HEK293 (cell line): ENCODE measurements around the gene TMEM9B.

ENCODE experiments used
- CTCF ChIA-PET: fragments of 350-600 bp; formaldehyde crosslinking; extraction: SDS; loops from one replicate; lab custom pipeline; 2021; ENCODE audit warnings: antibody characterized with exemption; lab: Yijun Ruan, JAX
- POLR2A ChIA-PET: fragments of 300-600 bp; formaldehyde crosslinking; extraction: SDS; loops from one replicate; lab custom pipeline; 2020; ENCODE audit warnings: antibody characterized with exemption, inconsistent platforms; lab: Yijun Ruan, JAX
- H3K27ac ChIP-seq: fragments of 200-500 bp; sonication (Bioruptor generic); 2 replicates; pipeline ENCODE4 v1.5.1; 2014; ENCODE audit warnings: low read depth, low read length, control low read depth, inconsistent platforms; ENCODE audit errors: extremely low read depth
- H3K36me3 ChIP-seq, 2 experiments: fragments of 200-500 bp in 1 of 2; sonication (Bioruptor generic) in 1 of 2; 1 replicate in 1 of 2; 2 replicates in 1 of 2; pipeline ENCODE4 v1.5.1; 2014 to 2017; ENCODE audit warnings: inconsistent platforms in 2 of 2, low read length in 2 of 2; ENCODE audit not compliant: control insufficient read depth in 2 of 2, insufficient read depth in 1 of 2
- H3K4me1 ChIP-seq: fragments of 200-500 bp; sonication (Bioruptor generic); 2 replicates; pipeline ENCODE4 v1.5.1; 2014; ENCODE audit warnings: mild to moderate bottlenecking, low read length, inconsistent platforms; ENCODE audit not compliant: control insufficient read depth, insufficient read depth
- H3K4me3 ChIP-seq: 2 replicates; pipeline ENCODE4 v1.5.1; 2011; ENCODE audit warnings: low read depth, mild to moderate bottlenecking, control low read depth, low read length, moderate library complexity
- H3K9me3 ChIP-seq: fragments of 200-500 bp; sonication (Bioruptor generic); 2 replicates; pipeline ENCODE4 v1.5.1; 2014; ENCODE audit warnings: low read depth, low read length, inconsistent platforms; ENCODE audit not compliant: control insufficient read depth, insufficient read depth
- FEZF1 ChIP-seq: fragments of 450-650 bp; formaldehyde crosslinking; IDR thresholded peaks from 2 replicates; pipeline ENCODE4 v1.5.1; 2016; ENCODE audit warnings: missing biosample characterization, missing genetic modification characterization
- MEIS1 ChIP-seq: sonication (generic); formaldehyde crosslinking; IDR thresholded peaks from 2 replicates; pipeline ENCODE4 v1.8.1; 2022; ENCODE audit warnings: missing genetic modification reagents, mild to moderate bottlenecking, borderline replicate concordance
- MYNN ChIP-seq: fragments of 450-650 bp; formaldehyde crosslinking; IDR thresholded peaks from 2 replicates; pipeline ENCODE4 v1.5.1; 2016; ENCODE audit warnings: missing biosample characterization, missing genetic modification characterization, borderline replicate concordance
- MZF1 ChIP-seq: fragments of 450-650 bp; formaldehyde crosslinking; IDR thresholded peaks from 2 replicates; pipeline ENCODE4 v1.5.1; 2017; ENCODE audit warnings: missing biosample characterization, missing genetic modification characterization, borderline replicate concordance
- PRDM1 ChIP-seq: fragments of 450-650 bp; formaldehyde crosslinking; IDR thresholded peaks from 2 replicates; pipeline ENCODE4; 2016; ENCODE audit warnings: missing biosample characterization, missing genetic modification characterization
- REPIN1 ChIP-seq: fragments of 450-650 bp; formaldehyde crosslinking; IDR thresholded peaks from 2 replicates; pipeline ENCODE4 v1.5.1; 2017; ENCODE audit warnings: missing biosample characterization, missing genetic modification characterization, low read depth
- SCRT1 ChIP-seq: fragments of 450-650 bp; formaldehyde crosslinking; IDR thresholded peaks from 2 replicates; pipeline ENCODE4 v1.5.1; 2016; ENCODE audit warnings: missing biosample characterization, missing genetic modification characterization, borderline replicate concordance
- ZFP3 ChIP-seq: fragments of 450-650 bp; formaldehyde crosslinking; IDR thresholded peaks from 2 replicates; pipeline ENCODE4 v1.5.1; 2016; ENCODE audit warnings: low read depth, missing biosample characterization, missing genetic modification characterization
- ZFP69B ChIP-seq: fragments of 450-650 bp; formaldehyde crosslinking; IDR thresholded peaks from 2 replicates; pipeline ENCODE4 v1.5.1; 2016; ENCODE audit warnings: missing biosample characterization, missing genetic modification characterization
- ZNF292 ChIP-seq: fragments of 450-650 bp; formaldehyde crosslinking; IDR thresholded peaks from 2 replicates; pipeline ENCODE4 v1.5.1; 2016; ENCODE audit warnings: low read depth, missing biosample characterization, missing genetic modification characterization, borderline replicate concordance
- ZNF341 ChIP-seq: fragments of 450-650 bp; formaldehyde crosslinking; IDR thresholded peaks from 2 replicates; pipeline ENCODE4; 2016; ENCODE audit warnings: low read depth, missing biosample characterization, missing genetic modification characterization
- ZNF37A ChIP-seq: fragments of 450-650 bp; IDR thresholded peaks from 2 replicates; pipeline ENCODE4 v1.5.1; 2018; ENCODE audit warnings: missing biosample characterization, missing genetic modification characterization
- ZNF404 ChIP-seq: fragments of 450-650 bp; formaldehyde crosslinking; IDR thresholded peaks from 2 replicates; pipeline ENCODE4 v1.5.1; 2017; ENCODE audit warnings: missing biosample characterization, missing genetic modification characterization
- ZNF548 ChIP-seq: fragments of 450-650 bp; formaldehyde crosslinking; IDR thresholded peaks from 2 replicates; pipeline ENCODE4 v1.5.1; 2016; ENCODE audit warnings: missing biosample characterization, missing genetic modification characterization
- ZNF610 ChIP-seq: fragments of 450-650 bp; formaldehyde crosslinking; IDR thresholded peaks from 2 replicates; pipeline ENCODE4 v1.5.1; 2016; ENCODE audit warnings: missing biosample characterization, missing genetic modification characterization, borderline replicate concordance
- ZNF670 ChIP-seq: fragments of 450-650 bp; formaldehyde crosslinking; IDR thresholded peaks from 2 replicates; pipeline ENCODE4 v1.5.1; 2016; ENCODE audit warnings: missing biosample characterization, missing genetic modification characterization, low read depth
- TF ChIP-seq, protein P1 (sequence below): fragments of 450-650 bp; formaldehyde crosslinking; IDR thresholded peaks from 2 replicates; pipeline ENCODE4 v1.5.1; 2017; ENCODE audit warnings: missing biosample characterization, missing genetic modification characterization
- TF ChIP-seq, protein P2 (sequence below): fragments of 450-650 bp; formaldehyde crosslinking; IDR thresholded peaks from 2 replicates; pipeline ENCODE4 v1.5.1; 2016; ENCODE audit warnings: missing biosample characterization, missing genetic modification characterization
- TF ChIP-seq, protein P3 (sequence below): fragments of 450-650 bp; formaldehyde crosslinking; IDR thresholded peaks from 2 replicates; pipeline ENCODE4 v1.5.1; 2016; ENCODE audit warnings: missing biosample characterization, missing genetic modification characterization
- TF ChIP-seq, protein P4 (sequence below): fragments of 450-650 bp; formaldehyde crosslinking; IDR thresholded peaks from 2 replicates; pipeline ENCODE4 v1.5.1; 2016; ENCODE audit warnings: missing biosample characterization, missing genetic modification characterization
- TF ChIP-seq, protein P5 (sequence below): fragments of 450-650 bp; formaldehyde crosslinking; IDR thresholded peaks from 2 replicates; pipeline ENCODE4; 2016; ENCODE audit warnings: missing biosample characterization, missing genetic modification characterization
- TF ChIP-seq, protein P6 (sequence below): fragments of 450-650 bp; formaldehyde crosslinking; IDR thresholded peaks from 2 replicates; pipeline ENCODE4 v1.5.1; 2017; ENCODE audit warnings: missing biosample characterization, missing genetic modification characterization
- TF ChIP-seq, protein P7 (sequence below): fragments of 450-650 bp; IDR thresholded peaks from 2 replicates; pipeline ENCODE4 v1.5.1; 2018; ENCODE audit warnings: missing biosample characterization, mild to moderate bottlenecking, missing genetic modification characterization

TMEM9B gene

DNA sequence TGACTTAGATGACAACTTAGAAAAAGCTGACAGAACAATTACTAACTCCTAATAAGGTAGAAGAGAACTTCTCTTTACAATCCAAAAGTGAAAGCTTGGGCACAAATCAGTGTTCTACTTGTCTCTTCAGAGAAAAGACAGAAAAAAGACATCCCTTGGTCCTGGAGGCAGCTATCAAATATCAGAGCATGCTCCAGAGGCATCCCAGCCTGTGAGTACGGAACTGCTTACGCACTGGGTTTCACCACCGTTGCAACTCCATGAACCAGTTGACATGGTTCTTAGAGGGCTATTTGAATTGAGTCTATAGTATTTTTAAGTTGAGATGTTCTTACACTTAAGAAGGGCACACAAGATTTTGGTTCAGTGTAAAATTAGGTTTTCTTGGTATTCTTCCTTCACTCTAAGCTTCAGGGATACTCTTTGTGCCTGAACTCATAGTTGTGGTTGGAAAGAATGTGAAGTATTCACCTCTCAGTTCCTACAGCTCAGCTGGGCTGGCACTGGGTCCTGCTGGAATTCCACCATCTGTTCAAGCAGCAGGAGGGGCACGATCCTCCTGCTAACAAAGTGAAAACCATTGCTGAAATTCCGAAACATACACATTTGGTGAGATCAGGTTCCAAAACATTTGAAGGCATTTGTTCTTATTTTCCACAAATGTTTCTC lies 47.0 kb downstream of the TMEM9B start:
- CTCF ChIA-PET, result interaction anchor here (0.7 to 2.8 kb wide), 3 partner anchors 42 to 69 kb away, joined by 3 to 21 read pairs (median 5); no protein-coding TSS in a partner anchor
- TF ChIP-seq, protein P1, sequence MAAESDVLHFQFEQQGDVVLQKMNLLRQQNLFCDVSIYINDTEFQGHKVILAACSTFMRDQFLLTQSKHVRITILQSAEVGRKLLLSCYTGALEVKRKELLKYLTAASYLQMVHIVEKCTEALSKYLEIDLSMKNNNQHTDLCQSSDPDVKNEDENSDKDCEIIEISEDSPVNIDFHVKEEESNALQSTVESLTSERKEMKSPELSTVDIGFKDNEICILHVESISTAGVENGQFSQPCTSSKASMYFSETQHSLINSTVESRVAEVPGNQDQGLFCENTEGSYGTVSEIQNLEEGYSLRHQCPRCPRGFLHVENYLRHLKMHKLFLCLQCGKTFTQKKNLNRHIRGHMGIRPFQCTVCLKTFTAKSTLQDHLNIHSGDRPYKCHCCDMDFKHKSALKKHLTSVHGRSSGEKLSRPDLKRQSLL, result no peak
- TF ChIP-seq PRDM1 (tag by site-specific recombination) (no peak), ZNF548 (tag by site-specific recombination) (no peak), ZNF341 (tag by site-specific recombination) (no peak), ZFP3 (tag by site-specific recombination) (no peak), ZNF610 (no peak), REPIN1 (tag by site-specific recombination) (no peak), ZNF670 (tag by site-specific recombination) (no peak)
- TF ChIP-seq, protein P2, sequence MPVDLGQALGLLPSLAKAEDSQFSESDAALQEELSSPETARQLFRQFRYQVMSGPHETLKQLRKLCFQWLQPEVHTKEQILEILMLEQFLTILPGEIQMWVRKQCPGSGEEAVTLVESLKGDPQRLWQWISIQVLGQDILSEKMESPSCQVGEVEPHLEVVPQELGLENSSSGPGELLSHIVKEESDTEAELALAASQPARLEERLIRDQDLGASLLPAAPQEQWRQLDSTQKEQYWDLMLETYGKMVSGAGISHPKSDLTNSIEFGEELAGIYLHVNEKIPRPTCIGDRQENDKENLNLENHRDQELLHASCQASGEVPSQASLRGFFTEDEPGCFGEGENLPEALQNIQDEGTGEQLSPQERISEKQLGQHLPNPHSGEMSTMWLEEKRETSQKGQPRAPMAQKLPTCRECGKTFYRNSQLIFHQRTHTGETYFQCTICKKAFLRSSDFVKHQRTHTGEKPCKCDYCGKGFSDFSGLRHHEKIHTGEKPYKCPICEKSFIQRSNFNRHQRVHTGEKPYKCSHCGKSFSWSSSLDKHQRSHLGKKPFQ (tag by site-specific recombination), result no peak
- TF ChIP-seq, protein P3, sequence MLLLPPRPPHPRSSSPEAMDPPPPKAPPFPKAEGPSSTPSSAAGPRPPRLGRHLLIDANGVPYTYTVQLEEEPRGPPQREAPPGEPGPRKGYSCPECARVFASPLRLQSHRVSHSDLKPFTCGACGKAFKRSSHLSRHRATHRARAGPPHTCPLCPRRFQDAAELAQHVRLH (tag by site-specific recombination), result no peak
- TF ChIP-seq, protein P4, sequence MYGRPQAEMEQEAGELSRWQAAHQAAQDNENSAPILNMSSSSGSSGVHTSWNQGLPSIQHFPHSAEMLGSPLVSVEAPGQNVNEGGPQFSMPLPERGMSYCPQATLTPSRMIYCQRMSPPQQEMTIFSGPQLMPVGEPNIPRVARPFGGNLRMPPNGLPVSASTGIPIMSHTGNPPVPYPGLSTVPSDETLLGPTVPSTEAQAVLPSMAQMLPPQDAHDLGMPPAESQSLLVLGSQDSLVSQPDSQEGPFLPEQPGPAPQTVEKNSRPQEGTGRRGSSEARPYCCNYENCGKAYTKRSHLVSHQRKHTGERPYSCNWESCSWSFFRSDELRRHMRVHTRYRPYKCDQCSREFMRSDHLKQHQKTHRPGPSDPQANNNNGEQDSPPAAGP (tag by site-specific recombination), result no peak
- Histone ChIP-seq H3K4me1 (no peaks in the 10 kb centered on the region), H3K36me3 (peaks cover 0 to 79% of the 10 kb centered on the region in 2 experiments; a peak in 2 of 3 replicates), H3K4me3 (no peak overlapping the region), H3K27ac (no peak overlapping the region), H3K9me3 (no peaks in the 10 kb centered on the region)
- POLR2A ChIA-PET, result interaction anchor here (0.9 kb wide), 1 partner anchor 9 kb away, joined by 3 read pairs; no protein-coding TSS in a partner anchor

DNA sequence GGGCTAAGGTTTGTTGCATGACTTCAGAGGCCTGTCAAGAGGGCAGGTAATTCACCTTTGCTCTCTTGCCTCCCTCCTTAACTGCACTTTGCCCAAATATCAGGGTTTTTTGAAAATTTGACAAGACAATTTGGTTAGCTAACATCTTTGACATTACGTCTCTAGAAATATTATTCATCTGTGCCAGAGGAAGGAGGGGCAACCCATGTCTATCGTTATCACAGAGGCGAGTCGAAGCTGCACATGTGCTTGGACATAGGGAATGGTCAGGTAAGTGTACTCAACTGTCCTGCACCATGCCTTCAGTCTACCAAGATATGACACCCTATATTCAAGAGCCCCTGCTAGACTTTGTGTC lies 49.6 kb downstream of the TMEM9B start:
- H3K4me1 ChIP-seq, result no peaks in the 10 kb centered on the region
- no peaks in the 10 kb centered on the region for H3K9me3 ChIP-seq
- H3K4me3 ChIP-seq, result no peak overlapping the region
- H3K27ac ChIP-seq, result no peak overlapping the region
- ChIA-PET POLR2A (interaction anchor here (0.7 to 1.5 kb wide), 4 partner anchors 21 to 658 kb away, joined by 3 to 4 read pairs (median 3); partner anchors contain the start of genes TMEM9B and WEE1), CTCF (interaction anchor here (0.6 to 2.8 kb wide), 24 partner anchors 8 to 675 kb away, joined by 3 to 96 read pairs (median 3); no protein-coding TSS in a partner anchor)
- peaks cover 0 to 52% of the 10 kb centered on the region in 2 experiments; a peak in 2 of 3 replicates for H3K36me3 ChIP-seq
- TF ChIP-seq MYNN (tag by site-specific recombination) (no peak), ZFP69B (tag by site-specific recombination) (no peak), ZNF37A (tag by site-specific recombination) (no peak), ZNF404 (tag by site-specific recombination) (no peak), MZF1 (no peak), ZNF292 (no peak), FEZF1 (tag by site-specific recombination) (no peak), MEIS1 (CRISPR knock-in tag) (no peak), SCRT1 (tag by site-specific recombination) (no peak)
- TF ChIP-seq, protein P5, sequence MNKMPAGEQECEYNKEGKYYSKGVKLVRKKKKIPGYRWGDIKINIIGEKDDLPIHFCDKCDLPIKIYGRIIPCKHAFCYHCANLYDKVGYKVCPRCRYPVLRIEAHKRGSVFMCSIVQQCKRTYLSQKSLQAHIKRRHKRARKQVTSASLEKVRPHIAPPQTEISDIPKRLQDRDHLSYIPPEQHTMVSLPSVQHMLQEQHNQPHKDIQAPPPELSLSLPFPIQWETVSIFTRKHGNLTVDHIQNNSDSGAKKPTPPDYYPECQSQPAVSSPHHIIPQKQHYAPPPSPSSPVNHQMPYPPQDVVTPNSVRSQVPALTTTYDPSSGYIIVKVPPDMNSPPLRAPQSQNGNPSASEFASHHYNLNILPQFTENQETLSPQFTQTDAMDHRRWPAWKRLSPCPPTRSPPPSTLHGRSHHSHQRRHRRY, result no peak
- TF ChIP-seq, protein P6, sequence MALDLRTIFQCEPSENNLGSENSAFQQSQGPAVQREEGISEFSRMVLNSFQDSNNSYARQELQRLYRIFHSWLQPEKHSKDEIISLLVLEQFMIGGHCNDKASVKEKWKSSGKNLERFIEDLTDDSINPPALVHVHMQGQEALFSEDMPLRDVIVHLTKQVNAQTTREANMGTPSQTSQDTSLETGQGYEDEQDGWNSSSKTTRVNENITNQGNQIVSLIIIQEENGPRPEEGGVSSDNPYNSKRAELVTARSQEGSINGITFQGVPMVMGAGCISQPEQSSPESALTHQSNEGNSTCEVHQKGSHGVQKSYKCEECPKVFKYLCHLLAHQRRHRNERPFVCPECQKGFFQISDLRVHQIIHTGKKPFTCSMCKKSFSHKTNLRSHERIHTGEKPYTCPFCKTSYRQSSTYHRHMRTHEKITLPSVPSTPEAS (tag by site-specific recombination), result no peak
- TF ChIP-seq, protein P4 (tag by site-specific recombination), result no peak
- TF ChIP-seq, protein P7, sequence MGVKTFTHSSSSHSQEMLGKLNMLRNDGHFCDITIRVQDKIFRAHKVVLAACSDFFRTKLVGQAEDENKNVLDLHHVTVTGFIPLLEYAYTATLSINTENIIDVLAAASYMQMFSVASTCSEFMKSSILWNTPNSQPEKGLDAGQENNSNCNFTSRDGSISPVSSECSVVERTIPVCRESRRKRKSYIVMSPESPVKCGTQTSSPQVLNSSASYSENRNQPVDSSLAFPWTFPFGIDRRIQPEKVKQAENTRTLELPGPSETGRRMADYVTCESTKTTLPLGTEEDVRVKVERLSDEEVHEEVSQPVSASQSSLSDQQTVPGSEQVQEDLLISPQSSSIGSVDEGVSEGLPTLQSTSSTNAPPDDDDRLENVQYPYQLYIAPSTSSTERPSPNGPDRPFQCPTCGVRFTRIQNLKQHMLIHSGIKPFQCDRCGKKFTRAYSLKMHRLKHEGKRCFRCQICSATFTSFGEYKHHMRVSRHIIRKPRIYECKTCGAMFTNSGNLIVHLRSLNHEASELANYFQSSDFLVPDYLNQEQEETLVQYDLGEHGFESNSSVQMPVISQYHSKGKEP (tag by site-specific recombination), result no peak
